PC-3 (cell line): Measurements from ENCODE around the gene ANKDD1B.

Experiments used
- CTCF ChIP-seq: fragments of 300-600 bp; sonication (generic); conservative IDR thresholded peaks from 2 replicates; pipeline ENCODE4 v1.5.1; 2017; ENCODE audit warnings: antibody characterized with exemption, low read depth, mild to moderate bottlenecking, low read length
- EZH2 ChIP-seq: fragments of 300-600 bp; sonication (generic); IDR thresholded peaks from one replicate; pipeline ENCODE4 v1.6.1; 2017; ENCODE audit warnings: antibody characterized with exemption, mild to moderate bottlenecking, low read length; ENCODE audit not compliant: unreplicated experiment
- EZH2phosphoT487 ChIP-seq: fragments of 300-600 bp; sonication (generic); IDR thresholded peaks from 2 replicates; pipeline ENCODE4 v1.6.1; 2018; ENCODE audit warnings: mild to moderate bottlenecking, antibody characterized with exemption, low read length, borderline replicate concordance

GRCh38 chr5:75603371-75603770 lies 7.9 kb upstream of the ANKDD1B start:
- no peak for TF ChIP-seq CTCF
- TF ChIP-seq EZH2phosphoT487, result no peak
- no peak for TF ChIP-seq EZH2
